Left ventricle myocardium superior (tissue), 1 donor: ENCODE measurements around the gene PALLD. TPM values are rescaled to one million over a fixed set of nuclear protein-coding genes. Genes with fewer than 3 reads are reported as not detected.
A peak's percentile ranks its signal among the peaks of the same experiment; 100 is the strongest.

Experiments
- ATAC-seq: fragments of 200-7000 bp; cut with Tn5 transposase; one replicate; pipeline ENCODE4 v1.9.1; 2020; ENCODE audit warnings: mild to moderate bottlenecking, moderate library complexity
- DNase-seq: peaks from one replicate; pipeline ENCODE4 v3.0.0-alpha.2; 2020
- intact Hi-C: fragments of 100-400 bp; cut with micrococcal nuclease; formaldehyde crosslinking; loops from one replicate; pipeline ENCODE4 v1.11.0; 2022
- total RNA-seq: library from RNA; stranded (reverse); fragmentation: NEBNext Ultra II Directional; extraction: Animal tissue kit (Norgen Biotek cat#: 25700); gene quantifications from one replicate; pipeline ENCODE4 v1.2.1, GENCODE V29; 2021
- donor health status: DM: no; HTN: yes; CAD: no; lungs with severe emphysema.

Gene PALLD
- total RNA-seq, 1 donor from 2014 or later: 998 TPM

DNA sequence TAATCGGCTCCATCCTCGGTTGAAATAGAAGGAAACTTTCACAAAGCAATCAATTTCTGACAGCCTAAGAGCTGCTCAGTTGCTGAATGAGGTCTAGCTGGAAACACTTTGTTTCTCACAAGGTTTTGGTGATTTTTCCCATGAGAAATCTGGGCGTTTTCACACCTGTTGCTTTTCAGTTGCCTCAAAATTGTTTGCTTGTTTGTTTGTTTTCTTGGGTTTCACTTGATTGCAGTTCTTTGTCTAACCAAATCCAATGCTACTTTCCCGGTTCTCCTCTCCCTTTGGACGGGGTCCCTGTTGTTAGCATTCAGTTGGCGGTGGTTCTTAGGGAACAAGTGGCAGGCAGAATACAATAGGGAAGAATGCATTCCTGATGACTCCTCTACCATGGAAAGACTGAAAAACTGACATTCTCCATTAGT, 135.5 kb downstream of the PALLD start:
- intact Hi-C loops: no loop called here
- ATAC-seq (peak; percentile 22), DNase-seq (no peak)

DNA sequence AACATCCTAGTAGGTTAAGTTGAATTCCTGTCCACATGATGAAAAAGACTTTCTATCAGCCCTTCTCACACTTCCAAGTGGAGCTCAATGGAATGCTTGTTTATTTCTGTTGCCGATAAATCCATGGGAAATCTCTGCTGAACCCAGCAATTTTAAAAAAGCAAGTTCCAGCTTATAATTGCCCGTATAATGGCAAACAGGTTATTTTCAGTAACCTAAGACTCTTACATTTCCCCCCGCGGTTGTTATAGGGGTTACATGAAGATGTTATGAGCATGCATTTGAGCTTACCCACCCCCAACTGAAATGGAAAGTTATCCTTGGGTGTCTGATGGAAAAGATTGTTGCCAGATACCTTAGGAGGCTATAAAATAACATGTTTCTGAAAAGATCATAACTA, 136.2 kb downstream of the PALLD start:
- ATAC-seq: no peak
- intact Hi-C loops: no loop called here
- DNase-seq: no peak

DNA sequence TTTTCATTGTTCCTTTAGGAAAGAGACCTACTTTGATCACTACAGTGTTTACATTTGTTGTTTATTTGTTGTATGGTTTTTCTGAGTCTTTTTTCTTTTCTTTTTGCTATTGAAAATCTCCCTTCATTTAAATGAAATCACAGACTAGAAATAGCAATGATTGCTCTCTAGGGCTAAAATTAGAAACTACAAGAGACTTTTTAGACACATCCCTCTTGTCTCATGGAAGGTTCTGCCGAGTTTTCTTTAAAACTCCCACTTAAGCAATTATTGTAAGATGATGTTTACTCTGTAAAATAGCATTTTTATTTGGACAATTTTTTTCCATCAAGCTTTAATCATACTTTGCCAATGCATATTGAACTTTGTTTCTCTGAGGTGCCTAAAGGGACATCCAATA, 136.6 kb downstream of the PALLD start:
- DNase-seq (no peak), ATAC-seq (no peak)
- intact Hi-C loops: no loop called here

DNA sequence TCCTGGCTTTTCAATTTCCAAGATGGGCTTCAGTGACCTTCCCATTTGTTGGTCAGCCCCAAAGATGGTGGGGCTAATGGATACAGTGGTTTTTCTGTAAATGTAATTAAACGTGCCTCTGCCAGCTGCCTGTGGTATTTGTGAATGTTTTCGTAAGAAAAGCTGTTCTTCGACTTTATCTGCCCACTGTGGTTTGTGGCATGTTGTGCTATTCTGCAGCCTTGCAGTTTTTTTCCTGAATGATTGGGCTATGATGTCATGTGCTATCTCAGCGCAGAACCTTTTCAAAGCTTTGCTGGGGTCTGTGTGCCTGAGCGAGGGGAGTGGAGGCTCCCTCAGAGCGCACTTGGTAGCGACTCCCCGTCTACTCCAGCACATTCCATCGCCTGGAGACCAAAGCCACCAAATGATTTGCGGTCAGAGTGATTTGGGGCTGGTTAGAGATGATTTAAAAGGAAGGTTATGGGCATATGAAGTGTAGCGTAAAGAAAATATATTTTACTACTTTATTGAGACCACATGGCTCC, 137.5 kb downstream of the PALLD start:
- DNase-seq: no peak
- intact Hi-C loops: no loop called here

DNA sequence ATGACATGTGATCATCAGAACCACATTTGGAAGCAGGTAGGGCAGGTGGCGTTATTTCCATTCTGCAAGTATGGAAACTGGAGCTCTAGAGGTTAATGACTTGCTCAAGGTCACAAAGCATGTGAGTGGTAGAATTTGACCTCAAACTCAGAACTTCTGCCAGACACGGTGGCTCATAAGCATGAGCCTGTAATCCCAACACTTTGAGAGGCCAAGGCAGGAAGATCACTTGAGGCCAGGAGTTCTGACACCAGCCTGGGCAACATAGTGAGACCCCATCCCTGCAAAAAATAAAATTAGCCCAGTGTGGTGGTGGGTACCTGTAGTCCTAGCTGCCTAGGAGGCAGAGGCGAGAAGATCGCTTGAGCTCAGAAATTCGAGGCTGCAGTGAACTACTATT, 139.2 kb downstream of the PALLD start:
- intact Hi-C loops: no loop called here
- DNase-seq (no peak), ATAC-seq (no peak)

More for the DNA sequence above, 137.5 kb downstream of the PALLD start:
- peak; percentile 12 for ATAC-seq

DNA sequence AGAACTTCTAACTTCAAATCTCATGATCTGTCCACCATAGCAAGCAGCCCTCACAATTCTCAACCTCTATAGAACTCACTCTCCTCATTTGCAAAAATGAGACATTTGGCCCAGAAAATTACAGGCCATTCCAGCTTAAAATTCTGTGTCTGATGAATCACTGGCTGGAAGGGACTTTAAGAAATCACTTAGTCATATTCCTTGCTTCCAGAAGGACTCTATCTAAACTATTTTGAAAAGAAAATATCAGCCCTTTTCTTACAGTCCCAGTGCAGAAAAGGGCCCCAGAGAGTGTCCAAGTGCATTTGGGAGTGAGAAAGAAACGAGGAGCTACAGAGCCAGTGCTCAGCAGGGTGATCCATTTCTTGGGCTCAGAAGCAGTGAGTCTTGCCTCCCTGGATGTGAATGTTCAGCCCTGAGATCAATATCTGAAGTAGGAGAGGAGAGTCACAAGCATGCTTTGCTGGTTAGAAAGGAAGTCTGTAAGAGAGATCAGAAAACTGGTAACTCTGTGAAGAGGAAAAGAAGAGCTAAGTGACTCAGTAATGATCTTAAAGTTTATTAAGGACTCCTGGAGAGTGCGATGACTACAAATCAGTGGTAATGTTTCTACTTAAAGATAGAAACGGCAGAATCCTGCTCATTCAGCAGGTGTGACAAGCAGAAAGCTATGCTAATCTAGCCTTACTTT, 139.8 kb downstream of the PALLD start:
- intact Hi-C loops: no loop called here
- DNase-seq (no peak), ATAC-seq (peak; percentile 33)

DNA sequence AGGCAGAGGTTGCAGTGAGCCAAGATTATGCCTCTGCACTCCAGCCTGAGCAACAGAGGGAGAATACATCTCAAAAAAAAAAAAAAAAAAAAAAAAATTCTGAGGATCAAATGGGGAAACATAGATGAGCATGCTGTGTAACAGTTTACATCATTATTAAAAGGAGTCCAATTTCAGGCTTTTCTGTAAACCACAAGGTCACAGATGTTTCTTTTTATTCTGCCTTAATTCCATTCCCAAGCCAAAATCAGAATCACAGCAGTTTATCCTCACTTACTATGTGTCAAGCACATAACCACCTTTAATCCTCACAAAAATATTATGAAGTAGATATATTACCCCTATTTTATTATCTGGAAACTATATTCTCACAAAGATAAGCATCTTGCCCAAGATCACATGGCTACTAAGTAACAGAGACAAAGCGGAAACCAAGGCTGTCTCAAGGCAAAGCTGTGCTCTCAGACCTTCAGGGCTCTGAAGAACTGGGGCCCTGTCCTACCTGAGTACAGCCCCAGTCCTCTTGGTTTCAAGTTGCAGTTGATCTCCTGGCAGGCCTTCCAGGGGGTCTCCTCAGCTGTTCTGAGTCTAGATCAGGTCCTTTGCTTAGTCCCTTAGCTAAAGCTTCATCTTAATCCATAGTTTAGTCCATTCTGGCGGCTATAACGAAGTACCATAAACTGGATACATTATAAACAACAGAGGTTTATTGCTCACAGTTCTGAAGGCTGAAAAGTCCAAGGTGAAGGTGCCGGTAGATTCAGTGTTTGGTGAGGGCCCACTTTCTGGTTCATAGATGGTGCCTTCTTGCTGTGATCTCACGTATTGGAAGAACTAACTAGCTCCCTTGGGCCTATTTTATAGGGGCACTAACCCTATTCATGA, 141.3 kb downstream of the PALLD start:
- DNase-seq (no peak), ATAC-seq (peak; percentile 42)
- intact Hi-C loops: no loop called here

DNA sequence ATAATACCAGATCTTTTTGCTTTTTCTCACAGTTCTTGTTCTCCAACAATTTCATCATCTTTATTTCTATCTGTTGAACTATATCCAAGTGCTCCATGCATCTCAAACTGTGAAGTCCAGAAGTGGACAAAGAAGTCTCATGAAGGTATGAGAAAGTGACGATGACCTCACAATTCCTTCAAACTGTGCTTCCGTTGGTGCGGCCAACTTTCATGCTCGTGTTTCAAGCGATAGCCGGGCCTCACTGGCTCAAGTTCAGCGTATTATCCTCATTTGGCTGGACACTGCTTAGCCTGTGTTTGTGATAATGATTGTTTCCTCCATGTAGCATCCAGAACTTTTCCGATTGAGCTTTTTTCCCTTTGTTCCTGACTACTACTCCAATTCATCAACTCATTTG, 143.1 kb downstream of the PALLD start:
- peak; percentile 43 for DNase-seq
- intact Hi-C loops: no loop called here

DNA sequence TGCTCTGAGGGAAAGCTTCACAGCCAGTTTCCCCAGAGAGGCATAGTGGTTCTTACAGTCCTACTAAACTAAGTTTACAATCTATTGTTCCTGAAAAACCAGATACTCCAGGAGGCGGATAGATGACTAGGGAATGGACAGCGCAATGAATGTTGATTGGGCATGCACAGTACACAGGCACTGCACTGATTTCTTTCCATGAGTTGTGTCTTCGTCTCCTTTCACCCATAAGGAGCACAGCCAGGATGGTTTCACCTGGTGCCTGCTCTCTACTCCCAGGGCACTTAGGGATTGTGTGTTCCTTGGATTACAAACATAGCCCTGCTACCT, 144.9 kb downstream of the PALLD start:
- intact Hi-C loops: no loop called here
- DNase-seq (no peak), ATAC-seq (no peak)

More for the DNA sequence above, 143.1 kb downstream of the PALLD start:
- peak; percentile 9 for ATAC-seq

DNA sequence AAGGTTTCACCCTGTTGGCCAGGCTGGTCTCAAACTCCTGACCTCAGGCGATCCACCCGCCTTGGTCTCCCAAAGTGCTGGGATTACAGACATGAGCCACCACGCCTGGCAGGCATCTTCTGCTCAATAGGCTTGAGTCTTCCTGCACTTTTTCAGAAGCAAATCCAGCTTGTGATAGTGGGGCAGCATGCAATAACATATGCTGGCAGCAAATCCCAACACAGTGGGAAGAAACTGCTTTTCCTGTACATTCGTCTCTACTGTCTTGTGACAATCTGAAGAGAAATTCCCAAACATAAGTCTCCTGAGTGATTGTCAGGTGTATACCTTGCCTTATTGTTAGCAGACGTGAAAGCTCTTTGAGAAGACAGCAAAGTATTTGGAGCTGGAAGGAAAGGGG, 145.7 kb downstream of the PALLD start:
- intact Hi-C loops: no loop called here
- DNase-seq (no peak), ATAC-seq (no peak)

DNA sequence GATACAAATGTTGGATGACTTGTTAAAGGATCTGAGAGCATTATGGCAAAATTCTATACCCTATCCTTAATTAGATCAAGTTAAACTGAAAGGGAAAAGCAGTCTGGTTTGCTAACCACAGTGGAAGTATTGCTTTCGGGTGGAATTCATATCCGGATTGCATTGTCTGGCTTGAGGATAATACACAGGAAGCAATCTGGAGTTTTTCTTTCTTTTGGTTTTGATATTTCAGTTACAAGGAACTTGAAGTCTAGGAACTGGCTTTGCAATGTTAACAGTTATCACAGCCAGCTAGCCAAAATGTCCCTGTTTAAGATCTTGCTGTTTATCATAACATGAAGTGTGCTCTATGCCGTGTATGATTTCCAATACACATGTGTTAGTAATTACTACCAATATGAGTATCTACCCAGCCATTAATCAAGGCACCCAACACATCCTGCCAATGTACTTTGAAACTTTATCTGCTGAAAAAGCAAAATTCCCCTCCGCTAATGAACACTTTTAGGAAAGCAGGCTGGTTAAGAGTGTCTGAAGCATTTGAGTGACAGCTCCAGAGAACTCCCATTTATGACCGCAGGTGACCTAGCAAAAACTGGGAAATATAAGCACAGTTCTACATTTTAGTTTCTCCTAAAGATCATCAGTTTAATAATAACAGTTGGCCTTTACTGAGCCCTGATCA, 146.4 kb downstream of the PALLD start:
- ATAC-seq (no peak), DNase-seq (no peak)
- intact Hi-C loops: no loop called here

DNA sequence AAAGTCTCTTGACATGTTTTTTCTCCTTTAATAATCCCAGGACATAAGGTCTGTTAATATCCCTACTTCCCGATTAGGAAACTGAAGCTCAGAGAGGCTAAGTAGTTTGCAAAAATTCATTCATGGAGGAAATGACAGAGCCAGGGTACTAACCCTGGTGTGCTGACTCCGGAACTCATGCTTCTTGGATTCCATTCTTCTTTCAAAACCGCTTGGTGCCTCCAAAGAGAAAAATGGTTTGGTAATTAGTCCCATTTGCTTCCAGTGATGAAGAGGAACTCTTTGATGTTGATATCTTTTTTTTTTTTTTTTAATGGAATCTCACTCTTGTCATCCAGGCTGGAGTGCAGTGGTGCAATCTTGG, 146.9 kb downstream of the PALLD start:
- ATAC-seq (no peak), DNase-seq (no peak)
- intact Hi-C loops: no loop called here

DNA sequence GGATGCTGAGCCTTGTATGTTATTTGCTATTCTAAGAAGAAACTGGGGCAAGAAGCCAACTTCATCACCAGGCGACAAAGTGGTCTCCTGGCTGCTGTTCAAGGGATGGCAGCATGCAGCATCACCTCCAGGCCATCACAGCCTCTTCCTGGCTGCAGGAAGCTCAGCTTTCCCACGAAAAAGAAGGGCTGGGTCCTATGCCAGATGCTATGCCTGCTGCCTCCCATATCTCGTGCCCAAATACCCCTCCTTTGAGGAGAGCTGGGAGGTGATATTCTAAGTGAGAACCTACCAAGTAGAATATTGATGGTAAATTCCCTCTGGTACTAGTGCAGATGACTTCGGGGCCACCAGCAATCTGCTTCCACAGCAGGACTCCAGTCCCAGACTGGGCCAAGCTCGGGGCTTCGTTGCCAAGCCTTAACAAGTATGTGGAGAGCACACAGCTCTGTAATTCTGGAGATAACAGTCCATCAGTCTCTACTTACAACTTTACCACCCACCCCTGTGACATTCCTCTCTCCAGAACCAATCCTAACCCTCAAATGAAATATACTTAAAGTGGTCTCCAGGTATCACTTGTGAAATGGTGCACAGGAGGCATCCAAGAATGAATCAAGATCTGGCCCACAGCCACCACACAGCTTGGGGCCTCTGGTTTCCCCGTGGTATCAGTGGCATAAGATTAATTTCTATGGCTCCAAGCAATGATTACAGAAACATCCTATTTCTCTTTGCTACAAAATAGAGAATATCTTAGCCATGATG, 149.3 kb downstream of the PALLD start:
- DNase-seq: peak; percentile 72
- peak; percentile 79 for ATAC-seq
- intact Hi-C loops: no loop called here

DNA sequence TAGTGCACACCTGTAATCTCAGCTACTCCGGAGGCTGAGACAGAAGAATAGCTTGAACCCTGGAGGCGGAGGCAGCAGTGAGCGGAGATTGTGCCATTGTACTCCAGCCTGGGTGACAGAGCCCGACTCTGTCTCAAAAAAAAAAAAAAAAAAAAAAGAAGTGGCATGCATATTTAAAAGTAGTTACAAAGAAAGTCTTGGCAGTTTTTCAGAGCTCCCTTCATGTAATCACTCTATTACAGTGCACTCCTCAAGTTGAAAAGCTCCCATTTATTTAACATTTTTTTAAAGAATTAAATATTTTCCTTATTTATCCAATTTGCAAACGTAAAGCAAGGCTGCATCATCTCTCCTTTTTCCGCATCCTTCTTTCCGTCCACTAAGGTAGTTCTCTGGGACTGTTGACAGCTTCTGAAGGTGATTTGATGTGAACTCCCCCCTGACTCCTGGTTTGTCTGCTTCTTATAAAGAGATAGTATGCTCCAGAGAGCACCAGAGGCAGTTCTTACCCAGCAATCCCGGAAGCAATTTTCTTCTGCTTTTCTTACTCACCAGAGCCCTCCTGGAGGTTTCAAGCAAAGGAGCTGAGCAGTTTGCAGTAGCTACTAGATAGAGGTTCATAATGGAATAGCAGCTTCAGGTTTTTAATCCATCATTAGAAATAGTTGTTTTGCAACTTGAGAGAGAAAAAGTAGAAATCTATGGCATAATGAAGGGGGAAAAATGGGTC, 151.0 kb downstream of the PALLD start:
- intact Hi-C loops: no loop called here
- ATAC-seq (peak; percentile 11), DNase-seq (no peak)

DNA sequence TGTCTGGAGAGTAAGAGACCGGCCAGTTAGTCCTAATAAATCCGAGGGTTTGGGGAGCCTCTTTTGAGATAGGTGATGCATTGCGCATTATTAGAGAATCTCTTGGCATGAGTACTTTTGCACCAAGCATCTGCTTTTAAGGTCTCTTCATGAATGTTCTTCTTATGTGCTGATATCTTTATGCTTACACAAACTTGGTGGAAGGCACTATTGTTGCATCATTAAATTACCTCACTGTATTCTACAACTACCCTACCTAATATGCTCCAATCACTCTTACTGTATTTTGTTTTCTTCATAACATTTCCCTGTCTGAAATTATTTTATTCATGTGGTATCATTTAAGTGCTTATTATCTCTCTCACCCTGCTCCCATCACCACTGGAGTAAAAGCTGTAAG, 151.6 kb downstream of the PALLD start:
- intact Hi-C loops: no loop called here
- ATAC-seq (no peak), DNase-seq (no peak)

DNA sequence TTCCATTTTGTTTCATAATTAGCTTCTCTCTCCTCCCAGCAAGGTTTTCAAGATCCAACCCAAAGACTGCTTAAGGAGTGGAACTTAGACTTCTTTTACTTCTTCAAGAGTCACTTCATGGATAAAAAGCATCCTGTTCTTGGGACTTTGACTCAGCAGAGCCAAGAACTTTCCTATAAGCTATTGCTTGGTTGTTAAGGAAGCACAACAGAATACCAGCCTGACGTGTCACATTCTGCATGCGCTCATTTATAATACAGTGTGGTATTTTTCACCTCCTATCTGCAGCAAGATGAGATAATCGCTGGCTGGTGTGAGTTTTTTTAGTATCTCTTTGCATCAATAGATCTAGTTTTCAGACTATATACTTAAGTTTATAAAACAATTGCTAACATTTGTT, 152.1 kb downstream of the PALLD start:
- ATAC-seq (no peak), DNase-seq (no peak)
- intact Hi-C loops: no loop called here

DNA sequence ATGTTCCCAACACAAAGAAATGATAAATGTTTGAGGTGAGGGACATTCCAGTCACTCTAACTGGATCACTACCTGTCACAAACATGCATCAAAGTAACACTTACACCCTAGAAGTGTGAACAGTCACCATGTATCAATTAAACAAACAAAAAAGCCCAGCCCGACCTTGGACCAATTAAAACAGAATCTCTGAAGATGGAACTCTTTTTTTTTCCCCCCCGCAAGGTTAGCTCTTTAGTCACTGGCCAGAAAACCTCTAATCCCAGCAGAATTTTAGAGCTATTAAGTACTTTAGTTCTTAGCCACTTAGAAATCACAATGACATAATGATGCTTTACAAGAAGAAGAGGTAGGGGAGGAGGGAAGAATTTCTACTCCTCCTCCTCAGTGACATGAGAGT, 154.5 kb downstream of the PALLD start:
- ATAC-seq (no peak), DNase-seq (no peak)
- intact Hi-C loops: no loop called here

DNA sequence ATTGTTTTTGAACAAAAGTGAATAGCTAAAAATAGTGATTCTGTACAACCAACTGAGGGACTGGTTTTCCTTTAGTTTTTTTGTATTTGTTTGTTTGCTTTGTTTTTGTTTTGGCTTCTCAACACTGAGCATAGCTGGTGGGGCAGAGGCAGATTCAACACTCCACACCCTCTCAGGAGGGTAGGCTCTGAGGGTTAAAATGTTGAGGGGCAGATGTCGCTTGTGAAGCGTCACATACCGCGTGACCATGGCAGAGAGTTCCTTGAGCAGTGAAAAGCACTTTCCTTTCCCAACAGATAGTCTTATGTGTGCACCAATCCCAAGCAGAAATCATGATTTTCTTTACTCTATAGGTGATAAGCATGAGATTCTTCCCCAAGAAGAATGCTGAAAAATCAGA, 155.0 kb downstream of the PALLD start:
- intact Hi-C loops: no loop called here
- ATAC-seq (no peak), DNase-seq (no peak)

DNA sequence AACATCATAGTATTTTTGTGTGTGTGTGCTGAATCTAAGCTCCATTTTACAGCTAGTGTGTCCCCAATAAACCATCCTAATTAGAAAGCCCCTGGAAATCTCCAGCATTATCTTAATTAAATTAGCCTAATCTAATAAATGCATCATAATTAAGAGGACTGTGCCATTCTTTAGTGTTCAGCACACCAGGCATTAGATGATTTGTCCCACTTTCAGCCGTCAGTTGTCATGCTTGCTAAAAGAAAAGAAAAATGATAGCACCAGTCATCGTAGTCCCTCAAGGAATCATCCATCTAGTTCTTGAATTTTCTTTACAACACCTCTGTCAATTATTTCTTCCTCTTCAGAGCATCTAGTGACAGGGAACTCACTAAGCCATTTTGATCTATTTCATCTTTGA, 155.9 kb downstream of the PALLD start:
- intact Hi-C loops: no loop called here
- no peak for ATAC-seq
- DNase-seq: no peak
